Measurements from ENCODE around the gene TDRD9.

- TF ChIP-seq EZH2 (IDR thresholded peaks at IDR 0.05; ENCODE audit: insufficient read depth, poor library complexity, severe bottlenecking), result no peak
- no peak for TF ChIP-seq EZH2phosphoT487 (IDR thresholded peaks at IDR 0.05; ENCODE audit: insufficient read depth, low read depth)
Observed at GRCh38 chr14:103910984-103911383, 17.3 kb upstream of the TDRD9 start.
